ENCODE measurements around the gene PPP1R14D. TPM values are rescaled to one million over a fixed set of nuclear protein-coding genes. Genes with fewer than 3 reads are reported as not detected.

PPP1R14D gene
- total RNA-seq, 4 donors from 2014 or later, result 0.51 TPM; not detected in 3

DNA sequence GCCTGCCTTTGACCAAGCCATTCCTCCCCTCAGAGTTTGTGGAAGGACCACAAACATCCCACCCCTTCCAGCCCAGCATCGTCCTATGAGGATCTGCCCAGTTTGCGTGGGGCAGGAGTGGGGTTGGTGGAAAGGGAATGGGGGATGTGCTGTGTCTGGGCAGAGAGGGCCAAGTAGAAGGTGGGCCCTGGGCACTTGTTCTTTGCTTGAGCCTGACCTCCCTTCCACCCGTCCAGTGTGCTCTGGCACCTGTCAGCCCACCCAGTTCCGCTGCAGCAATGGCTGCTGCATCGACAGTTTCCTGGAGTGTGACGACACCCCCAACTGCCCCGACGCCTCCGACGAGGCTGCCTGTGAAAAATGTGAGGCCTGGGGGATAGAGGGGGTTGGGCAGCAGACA, 25.7 kb upstream of the PPP1R14D start:
- no peak overlapping the region for H3K27ac ChIP-seq
- H3K36me3 ChIP-seq, result no peaks in the 10 kb centered on the region
- in situ Hi-C loops (cut with MboI; ENCODE audit: low sequenced_read_pairs in 4 of 4) (no loop called here), intact Hi-C loops (cut with DNase I; ENCODE audit: low total_unique reads) (no loop called here)
- DNase-seq, result no peak
- TF ChIP-seq, protein P1, sequence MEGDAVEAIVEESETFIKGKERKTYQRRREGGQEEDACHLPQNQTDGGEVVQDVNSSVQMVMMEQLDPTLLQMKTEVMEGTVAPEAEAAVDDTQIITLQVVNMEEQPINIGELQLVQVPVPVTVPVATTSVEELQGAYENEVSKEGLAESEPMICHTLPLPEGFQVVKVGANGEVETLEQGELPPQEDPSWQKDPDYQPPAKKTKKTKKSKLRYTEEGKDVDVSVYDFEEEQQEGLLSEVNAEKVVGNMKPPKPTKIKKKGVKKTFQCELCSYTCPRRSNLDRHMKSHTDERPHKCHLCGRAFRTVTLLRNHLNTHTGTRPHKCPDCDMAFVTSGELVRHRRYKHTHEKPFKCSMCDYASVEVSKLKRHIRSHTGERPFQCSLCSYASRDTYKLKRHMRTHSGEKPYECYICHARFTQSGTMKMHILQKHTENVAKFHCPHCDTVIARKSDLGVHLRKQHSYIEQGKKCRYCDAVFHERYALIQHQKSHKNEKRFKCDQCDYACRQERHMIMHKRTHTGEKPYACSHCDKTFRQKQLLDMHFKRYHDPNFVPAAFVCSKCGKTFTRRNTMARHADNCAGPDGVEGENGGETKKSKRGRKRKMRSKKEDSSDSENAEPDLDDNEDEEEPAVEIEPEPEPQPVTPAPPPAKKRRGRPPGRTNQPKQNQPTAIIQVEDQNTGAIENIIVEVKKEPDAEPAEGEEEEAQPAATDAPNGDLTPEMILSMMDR (IDR thresholded peaks at IDR 0.05 in 4 of 5, conservative IDR thresholded peaks at IDR 0.05 in 1 of 5), result no peak
- TF ChIP-seq POLR2A (IDR thresholded peaks at IDR 0.05), result no peak
- H3K4me3 ChIP-seq, result no peak overlapping the region
- H3K27me3 ChIP-seq, result no peaks in the 10 kb centered on the region
- H3K4me1 ChIP-seq, result no peaks in the 10 kb centered on the region
- no peaks in the 10 kb centered on the region for H3K9me3 ChIP-seq
- ATAC-seq, result no peak

DNA sequence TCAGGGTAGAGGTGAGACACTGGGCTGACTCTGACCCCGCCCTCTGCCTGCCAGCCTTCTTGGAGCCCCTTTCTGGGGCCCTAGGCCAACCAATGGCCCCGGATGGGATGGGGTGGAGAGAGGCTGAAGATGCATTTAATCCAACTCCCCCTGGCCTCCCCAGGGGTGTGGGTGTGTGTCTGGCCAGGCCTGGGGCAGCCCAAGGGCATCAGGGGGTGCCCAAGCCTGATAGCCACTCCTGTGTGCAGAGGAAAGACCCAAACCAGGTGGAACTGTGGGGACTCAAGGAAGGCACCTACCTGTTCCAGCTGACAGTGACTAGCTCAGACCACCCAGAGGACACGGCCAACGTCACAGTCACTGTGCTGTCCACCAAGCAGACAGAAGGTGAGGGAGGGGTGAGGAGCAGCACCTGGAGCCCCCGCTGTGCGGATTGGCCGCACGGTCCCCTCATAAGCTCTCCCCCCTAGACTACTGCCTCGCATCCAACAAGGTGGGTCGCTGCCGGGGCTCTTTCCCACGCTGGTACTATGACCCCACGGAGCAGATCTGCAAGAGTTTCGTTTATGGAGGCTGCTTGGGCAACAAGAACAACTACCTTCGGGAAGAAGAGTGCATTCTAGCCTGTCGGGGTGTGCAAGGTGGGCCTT, 24.9 kb upstream of the PPP1R14D start:
- TF ChIP-seq, protein P1 (IDR thresholded peaks at IDR 0.05 in 4 of 5, conservative IDR thresholded peaks at IDR 0.05 in 1 of 5), result no peak
- no peak for TF ChIP-seq POLR2A (IDR thresholded peaks at IDR 0.05)
- ATAC-seq, result no peak
- in situ Hi-C loops (cut with MboI; ENCODE audit: low sequenced_read_pairs in 4 of 4), result no loop called here

GRCh38 chr15:40852529-40852928, 24.0 kb upstream of the PPP1R14D start:
- intact Hi-C loops (cut with DNase I; ENCODE audit: low total_unique reads), result no loop called here
- Histone ChIP-seq H3K4me3 (no peak overlapping the region), H3K27ac (no peak overlapping the region)

More for the DNA sequence above, 24.9 kb upstream of the PPP1R14D start:
- Histone ChIP-seq H3K4me3 (no peak overlapping the region), H3K36me3 (no peaks in the 10 kb centered on the region), H3K27ac (no peak overlapping the region), H3K27me3 (no peaks in the 10 kb centered on the region), H3K4me1 (no peaks in the 10 kb centered on the region), H3K9me3 (no peaks in the 10 kb centered on the region)
- intact Hi-C loops (cut with DNase I; ENCODE audit: low total_unique reads), result no loop called here
- DNase-seq, result no peak

GRCh38 chr15:40850576-40851112, 22.1 kb upstream of the PPP1R14D start:
- TF ChIP-seq POLR2A (IDR thresholded peaks at IDR 0.05), result no peak
- TF ChIP-seq, protein P1 (IDR thresholded peaks at IDR 0.05 in 4 of 5, conservative IDR thresholded peaks at IDR 0.05 in 1 of 5), result no peak
- Histone ChIP-seq H3K9me3 (no peaks in the 10 kb centered on the region), H3K27ac (no peak overlapping the region), H3K4me1 (no peaks in the 10 kb centered on the region), H3K36me3 (no peaks in the 10 kb centered on the region), H3K4me3 (no peak overlapping the region), H3K27me3 (peaks cover 0 to 7% (median 3%) of the 10 kb centered on the region in 3 donors)
- in situ Hi-C loops (cut with MboI; ENCODE audit: low sequenced_read_pairs in 4 of 4) (no loop called here), intact Hi-C loops (cut with DNase I; ENCODE audit: low total_unique reads) (no loop called here)
- no peak for DNase-seq
- no peak for ATAC-seq

More at GRCh38 chr15:40852529-40852928, 24.0 kb upstream of the PPP1R14D start:
- TF ChIP-seq, protein P1 (IDR thresholded peaks at IDR 0.05 in 4 of 5, conservative IDR thresholded peaks at IDR 0.05 in 1 of 5), result no peak
- no peak for TF ChIP-seq POLR2A (IDR thresholded peaks at IDR 0.05)
- Histone ChIP-seq H3K4me1 (no peaks in the 10 kb centered on the region), H3K9me3 (no peaks in the 10 kb centered on the region), H3K27me3 (no peaks in the 10 kb centered on the region), H3K36me3 (no peaks in the 10 kb centered on the region)
- DNase-seq (no peak), ATAC-seq (no peak)
- in situ Hi-C loops (cut with MboI; ENCODE audit: low sequenced_read_pairs in 4 of 4), result no loop called here

Data from gastrocnemius medialis (tissue), 4 donors.